Left renal pelvis (tissue), 4 donors: ENCODE measurements around the gene ATG16L2. TPM values are rescaled to one million over a fixed set of nuclear protein-coding genes. Genes with fewer than 3 reads are reported as not detected.
"Not testable (repeated sequence)": the region's sequence is repeated elsewhere in the genome, so short reads cannot be mapped to it uniquely, and the experiment has no call there.

ENCODE experiments used
- DNase-seq, 4 donors: peaks; one replicate each; pipeline ENCODE4 v3.0.0-alpha.2; 2013; ENCODE audit warnings: low read depth in 4 of 4, low spot score in 3 of 4
- polyA plus RNA-seq, 4 donors: library from polyadenylated mRNA; unstranded; fragments of 120-200 nt; gene quantifications; one replicate each; pipeline ENCODE4 v1.2.1, GENCODE V29; 2013; ENCODE audit not compliant: insufficient read length in 4 of 4

ATG16L2 gene
- polyA plus RNA-seq, 4 donors = 22.8 to 45.9 (median 26.2) TPM

GRCh38 chr11:72778535-72779494, 35.4 kb upstream of the ATG16L2 start:
- DNase-seq = no peak

- DNase-seq = no peak
Observed at GRCh38 chr11:72779495-72780128, 34.6 kb upstream of the ATG16L2 start.

- DNase-seq = no peak
Observed at GRCh38 chr11:72780296-72781062, 33.7 kb upstream of the ATG16L2 start.

GRCh38 chr11:72781063-72781312, 33.2 kb upstream of the ATG16L2 start:
- no peak for DNase-seq

GRCh38 chr11:72781313-72782080, 32.7 kb upstream of the ATG16L2 start:
- DNase-seq = no peak

GRCh38 chr11:72782081-72782920, 31.9 kb upstream of the ATG16L2 start:
- DNase-seq = no peak

- no peak for DNase-seq
Observed at GRCh38 chr11:72783144-72783905, 30.9 kb upstream of the ATG16L2 start.

GRCh38 chr11:72784662-72785061, 29.5 kb upstream of the ATG16L2 start:
- no peak for DNase-seq

GRCh38 chr11:72786305-72787215, 27.7 kb upstream of the ATG16L2 start:
- DNase-seq = no peak

GRCh38 chr11:72787216-72788104, 26.8 kb upstream of the ATG16L2 start:
- no peak for DNase-seq

GRCh38 chr11:72788241-72788640, 26.0 kb upstream of the ATG16L2 start:
- DNase-seq = no peak

GRCh38 chr11:72789493-72790131, 24.6 kb upstream of the ATG16L2 start:
- DNase-seq = no peak

- not testable (repeated sequence) for DNase-seq
Observed at GRCh38 chr11:72791228-72791627, 23.0 kb upstream of the ATG16L2 start.

GRCh38 chr11:72792437-72793021, 21.7 kb upstream of the ATG16L2 start:
- no peak for DNase-seq

GRCh38 chr11:72793076-72793424, 21.2 kb upstream of the ATG16L2 start:
- DNase-seq = no peak
